Hematopoietic multipotent progenitor cell treated with erythropoietin and hydrocortisone succinate and interleukin-3 and kit ligand, for 17 days (in vitro differentiated cells): ENCODE results near the gene PYGL.
"Not testable (repeated sequence)": the region's sequence is repeated elsewhere in the genome, so short reads cannot be mapped to it uniquely, and the experiment has no call there.

Experiments
- DNase-seq: peaks from one replicate; pipeline ENCODE4 v3.0.0-alpha.2; 2015; ENCODE audit warnings: low spot score

PYGL gene

GRCh38 chr14:50926851-50927386 is 17.4 kb downstream of the PYGL start:
- peak; percentile 38 for DNase-seq

- DNase-seq, result no peak
These were observed 19.4 kb downstream of the PYGL start for GRCh38 chr14:50924843-50925242.

GRCh38 chr14:50924236-50924635 is 20.0 kb downstream of the PYGL start:
- no peak for DNase-seq

GRCh38 chr14:50922803-50923202 is 21.5 kb downstream of the PYGL start:
- DNase-seq, result no peak

- no peak for DNase-seq
These were observed 23.6 kb downstream of the PYGL start for GRCh38 chr14:50920482-50921230.

GRCh38 chr14:50919524-50919923 is 24.8 kb downstream of the PYGL start:
- DNase-seq, result not testable (repeated sequence)

GRCh38 chr14:50917449-50917848 is 26.8 kb downstream of the PYGL start:
- DNase-seq, result no peak

- DNase-seq, result no peak
These were observed 33.5 kb downstream of the PYGL start for GRCh38 chr14:50910495-50911420.

GRCh38 chr14:50906326-50907065 is 37.8 kb downstream of the PYGL start:
- no peak for DNase-seq

- DNase-seq, result no peak
These were observed 39.6 kb downstream of the PYGL start for GRCh38 chr14:50904719-50905118.

GRCh38 chr14:50901361-50901760 is 42.9 kb downstream of the PYGL start:
- DNase-seq, result no peak

GRCh38 chr14:50897658-50898175 is 46.6 kb downstream of the PYGL start:
- no peak for DNase-seq

- DNase-seq, result not testable (repeated sequence)
These were observed 47.3 kb downstream of the PYGL start for GRCh38 chr14:50897005-50897404.

GRCh38 chr14:50896421-50896820 is 47.9 kb downstream of the PYGL start:
- DNase-seq, result not testable (repeated sequence)

- DNase-seq, result no peak
These were observed 52.0 kb downstream of the PYGL start for GRCh38 chr14:50892255-50892654.

- no peak for DNase-seq
These were observed 56.8 kb downstream of the PYGL start for GRCh38 chr14:50887476-50887875.

- DNase-seq, result no peak
These were observed 60.5 kb downstream of the PYGL start for GRCh38 chr14:50883827-50884197.

GRCh38 chr14:50882932-50883826 is 61.1 kb downstream of the PYGL start:
- no peak for DNase-seq

- DNase-seq, result no peak
These were observed 68.8 kb downstream of the PYGL start for GRCh38 chr14:50875359-50876070.

GRCh38 chr14:50874757-50875156 is 69.5 kb downstream of the PYGL start:
- no peak for DNase-seq
